GM19240 (cell line): ENCODE results near the gene RNF213.

Experiments
- DNase-seq: peaks from one replicate; pipeline ENCODE4 v3.0.0; 2011; ENCODE audit warnings: low spot score; ENCODE audit not compliant: insufficient read length

RNF213 gene

GRCh38 chr17:80260791-80261158 is at the start of gene RNF213:
RNF213 (plus strand) TSS chr17:80260852; CDS start chr17:80263682, 2,830 bp downstream.
- peak; percentile 57 for DNase-seq

DNA sequence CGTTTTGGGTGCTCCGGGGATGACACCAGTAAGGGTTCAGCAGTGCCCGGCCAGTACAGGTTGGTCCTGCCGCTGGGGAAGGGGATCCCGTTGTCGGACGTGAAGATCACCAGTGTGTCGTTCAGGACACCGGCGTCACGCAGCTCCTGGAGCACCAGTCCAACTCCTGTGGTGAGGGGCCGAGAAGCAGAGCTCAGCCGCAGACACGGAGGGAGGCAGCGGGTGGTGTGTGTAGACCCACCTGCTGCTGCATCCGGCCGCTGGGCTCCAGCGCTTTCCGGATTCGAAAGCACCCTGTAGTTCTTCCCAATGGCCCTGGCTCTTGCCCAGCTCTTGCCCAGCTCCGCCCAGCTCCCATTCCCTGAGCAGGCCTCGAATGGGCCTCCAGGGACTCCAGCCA is 48.5 kb upstream of the RNF213 start:
- DNase-seq, result no peak

- no peak for DNase-seq
Measured at GRCh38 chr17:80212511-80212910, 48.1 kb upstream of the RNF213 start.

GRCh38 chr17:80212962-80213642 is 47.5 kb upstream of the RNF213 start:
- DNase-seq, result no peak

DNA sequence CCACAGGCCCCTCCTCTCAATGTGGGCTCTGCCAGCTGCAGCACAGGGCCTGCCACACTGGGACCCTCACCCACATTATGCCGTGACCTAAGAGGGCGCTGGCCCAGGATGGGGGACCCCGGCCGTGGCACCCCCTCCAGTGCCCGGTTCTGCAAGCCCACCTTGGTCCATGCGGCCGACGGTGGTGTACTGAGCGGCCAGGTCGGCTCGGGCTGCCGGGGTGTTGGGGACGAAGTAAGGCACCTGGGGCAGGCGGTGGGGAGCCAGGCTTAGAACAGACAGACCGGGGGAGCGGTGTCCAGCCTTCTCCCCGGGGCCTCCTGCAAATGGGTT is 47.0 kb upstream of the RNF213 start:
- DNase-seq, result no peak

DNA sequence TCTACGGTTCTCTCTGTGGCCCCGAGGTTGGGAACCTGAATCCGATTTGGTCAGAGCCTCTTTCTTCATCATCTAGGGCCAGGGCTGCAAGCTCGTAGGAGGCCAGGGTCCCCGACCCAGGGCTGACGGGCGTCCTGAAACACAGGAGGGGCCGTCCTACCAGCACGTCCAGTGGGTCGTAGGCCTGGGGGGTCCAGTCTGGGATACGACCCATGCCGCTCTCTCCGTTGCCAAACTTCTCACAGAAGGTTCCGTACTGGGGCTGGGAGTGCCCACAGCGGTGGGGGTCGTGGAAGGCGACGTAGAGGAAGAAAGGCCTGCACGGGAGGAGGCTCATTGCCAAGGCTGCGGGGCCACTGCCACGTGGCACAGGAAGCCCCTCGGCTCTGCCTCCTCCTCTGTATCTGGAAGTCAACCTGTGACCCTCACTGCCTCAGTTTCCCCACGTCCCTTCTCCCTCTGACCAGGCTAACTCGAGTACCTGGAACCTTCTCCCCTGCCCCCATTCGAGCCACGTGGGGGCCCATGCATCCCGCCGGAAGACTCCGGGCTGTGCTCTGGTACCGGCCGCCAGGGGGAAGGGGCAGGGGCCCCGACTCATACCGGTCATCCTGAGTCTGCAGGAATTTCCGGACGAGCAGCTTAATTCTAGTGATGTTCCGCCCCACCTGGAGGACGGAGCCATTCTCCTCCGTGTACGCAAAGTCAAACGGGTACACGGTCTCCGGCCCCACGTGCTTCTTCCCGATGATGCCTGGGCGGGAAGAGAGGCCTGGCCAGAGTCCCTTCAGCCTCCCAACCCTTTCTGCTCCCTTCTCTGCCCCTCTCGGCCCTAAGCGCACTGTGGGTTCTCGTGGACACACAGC is 46.4 kb upstream of the RNF213 start:
- DNase-seq, result no peak

DNA sequence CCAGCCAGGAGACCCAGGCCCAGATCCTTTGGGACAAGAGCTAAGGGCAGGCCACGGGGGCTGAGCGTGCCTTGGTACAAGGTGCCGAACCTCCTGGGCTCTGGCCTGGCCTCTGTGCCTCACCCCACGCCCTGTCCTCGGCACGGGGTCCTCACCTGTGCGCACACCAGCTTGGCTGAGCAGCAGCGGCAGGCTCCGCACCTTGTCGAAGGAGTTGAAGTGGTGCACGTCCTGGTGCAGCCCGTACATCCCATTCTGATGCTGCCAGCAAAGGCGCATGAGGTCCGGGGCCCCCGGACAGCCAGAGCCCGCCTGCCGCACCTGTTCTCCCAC is 45.8 kb upstream of the RNF213 start:
- DNase-seq, result no peak

DNA sequence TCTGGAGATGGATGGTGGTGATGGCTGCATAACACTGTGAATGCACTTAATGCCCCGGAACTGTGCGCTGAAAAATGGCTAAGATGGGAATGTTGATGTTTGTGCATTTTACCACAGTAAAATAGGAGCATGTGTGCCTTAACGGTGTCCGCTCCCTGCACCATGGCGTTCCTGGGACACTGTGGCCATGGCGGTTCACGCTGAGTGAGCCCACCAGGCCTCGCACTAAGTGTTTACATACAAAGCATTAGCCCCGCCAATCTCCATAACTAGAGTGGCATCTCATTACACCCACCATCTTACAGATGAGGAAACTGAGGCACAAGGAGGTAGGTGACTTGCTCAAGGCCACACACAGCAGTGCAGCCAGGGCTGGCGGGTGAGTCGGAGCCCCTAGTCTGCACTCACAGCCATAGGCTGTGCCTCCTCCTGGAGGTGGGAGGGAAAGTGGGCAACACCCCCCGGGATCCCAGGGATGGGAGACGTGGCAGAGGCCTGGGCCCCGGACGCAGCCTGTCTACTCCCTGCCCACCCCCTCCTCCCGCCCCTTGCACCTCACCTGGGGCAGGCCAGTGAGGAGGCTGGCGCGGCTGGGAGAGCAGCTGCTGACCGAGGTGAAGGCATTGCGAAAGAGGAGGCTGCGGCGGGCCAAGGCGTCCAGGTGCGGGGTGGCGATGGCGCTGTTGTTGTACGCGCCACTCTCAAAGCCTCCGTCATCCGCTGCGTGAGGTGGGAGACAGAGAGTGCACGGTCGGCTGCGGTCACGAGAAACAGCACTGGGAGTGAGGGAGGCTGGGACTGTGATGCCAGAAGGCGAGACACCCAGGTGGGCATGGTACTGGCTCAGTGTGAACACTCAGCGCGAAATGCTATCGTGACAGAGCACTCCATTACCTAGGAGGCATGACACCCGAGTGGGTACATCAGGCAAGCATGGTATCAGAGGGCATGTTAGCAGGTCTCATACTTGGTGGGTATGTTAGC is 43.9 kb upstream of the RNF213 start:
- no peak for DNase-seq

- no peak for DNase-seq
Measured at GRCh38 chr17:80217703-80218362, 42.8 kb upstream of the RNF213 start.

- DNase-seq, result no peak
Measured at GRCh38 chr17:80218391-80218790, 42.3 kb upstream of the RNF213 start.

DNA sequence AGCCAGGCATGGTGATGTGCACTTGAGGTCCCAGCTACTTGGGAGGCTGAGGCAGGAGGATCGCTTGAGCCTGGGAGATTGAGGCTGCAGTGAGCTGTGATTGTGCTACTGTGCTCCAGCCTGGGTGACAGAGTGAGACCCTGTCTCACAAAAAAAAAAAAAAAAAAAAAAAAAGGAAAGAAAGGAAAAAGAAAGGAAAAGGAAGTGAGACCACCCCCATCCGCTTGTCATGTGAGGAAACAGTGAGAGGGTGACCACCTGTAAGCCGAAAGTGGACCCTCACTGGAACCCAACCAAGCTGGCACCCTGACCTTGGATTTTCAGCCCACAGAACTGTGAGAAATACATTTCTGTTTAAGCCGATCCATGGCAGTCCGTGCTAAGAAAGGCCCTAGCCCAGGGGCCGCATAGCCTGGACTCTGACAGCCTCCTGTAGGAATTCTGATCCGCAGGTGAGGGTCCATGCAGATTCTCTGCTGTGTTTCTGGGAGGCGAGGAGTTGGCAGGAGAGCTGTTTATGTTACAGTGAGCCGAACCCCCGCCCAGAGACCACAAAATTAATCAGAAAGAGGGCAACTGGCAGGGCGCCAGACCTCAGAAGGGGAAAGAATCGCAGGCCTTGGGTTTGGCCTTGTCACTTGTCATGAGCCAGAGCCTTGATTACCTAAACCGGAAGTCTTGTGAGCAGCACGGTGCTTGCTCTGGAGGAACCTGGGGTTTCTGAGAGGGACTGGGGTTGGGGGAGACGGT is 41.5 kb upstream of the RNF213 start:
- DNase-seq, result peak; percentile 82

GRCh38 chr17:80219763-80220053 is 40.9 kb upstream of the RNF213 start:
- no peak for DNase-seq

- DNase-seq, result peak; percentile 88
Measured at GRCh38 chr17:80220054-80220735, 40.5 kb upstream of the RNF213 start, which contains the start of the genes SGSH and SLC26A11. SGSH (minus strand) TSS chr17:80220333; CDS start chr17:80220313, 20 bp downstream. SLC26A11 (plus strand) TSS chr17:80220427; CDS start chr17:80221561, 1,134 bp downstream.

DNA sequence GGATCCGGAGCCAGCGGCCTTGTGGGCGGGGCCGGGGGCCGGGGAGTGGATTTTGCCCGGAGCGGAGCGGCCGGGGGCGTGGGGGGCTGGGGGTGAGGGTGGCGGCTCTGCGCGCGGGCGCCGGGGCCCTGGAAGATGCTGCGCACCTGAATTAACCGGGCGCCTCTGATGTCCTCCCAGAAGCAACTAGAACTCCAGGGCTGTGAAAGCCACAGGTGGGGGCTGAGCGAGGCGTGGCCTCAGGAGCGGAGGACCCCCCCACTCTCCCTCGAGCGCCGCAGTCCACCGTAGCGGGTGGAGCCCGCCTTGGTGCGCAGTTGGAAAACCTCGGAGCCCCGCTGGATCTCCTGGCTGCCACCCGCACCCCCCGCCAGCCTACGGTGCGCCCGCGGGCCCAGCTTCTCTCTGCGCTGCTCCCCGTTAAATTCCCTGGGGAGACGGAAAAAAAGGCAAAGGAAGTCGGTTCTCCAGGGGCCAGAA is 39.9 kb upstream of the RNF213 start:
- DNase-seq, result no peak

GRCh38 chr17:80221351-80222105 is 39.1 kb upstream of the RNF213 start:
- DNase-seq, result no peak

- no peak for DNase-seq
Measured at GRCh38 chr17:80222376-80223141, 38.1 kb upstream of the RNF213 start.

DNA sequence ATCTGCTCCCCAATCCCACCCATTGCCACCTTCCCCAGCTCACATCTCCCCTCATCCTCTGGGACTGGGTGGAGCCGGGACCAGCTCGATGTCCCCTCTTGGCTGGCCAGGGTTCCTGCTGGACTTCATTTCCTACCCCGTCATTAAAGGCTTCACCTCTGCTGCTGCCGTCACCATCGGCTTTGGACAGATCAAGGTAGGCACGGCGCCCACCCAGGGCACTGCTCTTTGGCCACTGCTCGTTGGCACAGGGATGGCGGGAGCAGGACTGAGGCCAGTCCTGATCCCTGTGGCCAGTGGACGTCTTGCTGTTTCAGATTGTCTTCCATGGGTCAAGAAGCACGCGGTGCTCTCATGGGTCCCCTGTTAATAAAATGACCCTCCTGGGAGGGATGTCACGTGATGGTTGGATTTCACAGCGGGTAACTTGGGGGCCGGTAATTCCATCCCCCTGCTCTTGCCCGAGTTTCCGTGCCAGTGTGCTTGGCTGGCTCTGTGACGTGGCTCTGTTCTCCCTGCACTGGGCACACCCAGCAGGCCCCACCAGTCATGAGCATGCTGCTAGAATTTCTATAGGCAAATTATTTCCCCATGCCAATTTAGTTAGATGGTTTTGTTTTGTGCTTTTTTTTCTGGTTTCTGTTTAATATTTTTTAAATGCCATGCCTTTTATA is 37.4 kb upstream of the RNF213 start:
- no peak for DNase-seq
